ENCODE measurements around the gene U2AF1L4.

Gene U2AF1L4, protein sequence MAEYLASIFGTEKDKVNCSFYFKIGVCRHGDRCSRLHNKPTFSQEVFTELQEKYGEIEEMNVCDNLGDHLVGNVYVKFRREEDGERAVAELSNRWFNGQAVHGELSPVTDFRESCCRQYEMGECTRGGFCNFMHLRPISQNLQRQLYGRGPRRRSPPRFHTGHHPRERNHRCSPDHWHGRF

DNA sequence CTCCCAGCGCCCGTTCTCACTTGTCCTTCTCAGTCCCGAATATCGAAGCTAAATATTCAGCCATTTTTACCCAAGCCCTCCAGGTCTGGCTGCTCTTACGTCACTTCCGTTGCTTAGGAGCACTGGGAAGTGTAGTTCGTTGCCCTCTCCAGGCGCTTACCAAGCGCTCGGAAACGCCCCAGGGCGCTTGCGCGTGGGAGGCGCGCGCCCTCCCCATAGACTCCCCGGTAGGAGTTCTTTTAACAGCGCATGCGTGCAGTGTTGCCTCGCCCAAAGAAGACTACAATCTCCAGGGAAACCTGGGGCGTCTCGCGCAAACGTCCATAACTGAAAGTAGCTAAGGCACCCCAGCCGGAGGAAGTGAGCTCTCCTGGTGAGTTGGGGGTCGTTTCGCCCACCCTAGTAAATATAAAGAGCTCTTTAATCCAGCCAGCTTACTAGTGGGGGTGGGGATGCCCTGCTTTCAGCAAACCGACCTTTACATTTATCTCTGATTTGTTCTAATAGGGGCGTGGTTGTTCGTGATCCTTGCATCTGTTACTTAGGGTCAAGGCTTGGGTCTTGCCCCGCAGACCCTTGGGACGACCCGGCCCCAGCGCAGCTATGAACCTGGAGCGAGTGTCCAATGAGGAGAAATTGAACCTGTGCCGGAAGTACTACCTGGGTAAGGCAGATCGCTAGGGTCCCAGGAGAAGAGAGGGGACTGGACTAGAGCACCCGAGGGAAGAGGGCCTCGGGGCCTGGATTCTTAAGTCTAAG lies at the start of gene U2AF1L4, which contains the start of gene PSENEN:
U2AF1L4 (minus strand) TSS at position 91 of the 759 bp plus-strand sequence; CDS start at position 64, 27 bp downstream.
PSENEN (plus strand) TSS at position 324 of the 759 bp plus-strand sequence; CDS start at position 604, 280 bp downstream.
- Mint-ChIP-seq H3K4me1 (peaks cover 35 to 70% of the 10 kb centered on the region in 2 donors), H3K9me3 (peaks cover 0 to 1% of the 10 kb centered on the region in 2 donors), H3K27ac (peak within 1 kb of the TSS; percentile 100), H3K36me3 (peaks cover 30 to 39% of the 10 kb centered on the region in 2 donors), H3K4me3 (peak within 1 kb of the TSS; percentile 96 to 98), H3K27me3 (no peaks in the 10 kb centered on the region)
- ATAC-seq (replicated peaks): peak; percentile 49 to 55
- DNase-seq: peak; percentile 98

- DNase-seq (no peak), ATAC-seq (replicated peaks) (peak in 1 of 2 donors; percentile 46)
- Mint-ChIP-seq H3K27ac (peak overlapping the region; percentile 52), H3K27me3 (peaks cover 32 to 50% of the 10 kb centered on the region in 2 donors), H3K36me3 (no peaks in the 10 kb centered on the region), H3K4me1 (peaks cover 7 to 11% of the 10 kb centered on the region in 2 donors), H3K4me3 (no peak overlapping the region), H3K9me3 (no peaks in the 10 kb centered on the region)
Observed at GRCh38 chr19:35793381-35794165, 48.4 kb upstream of the U2AF1L4 start.

DNA sequence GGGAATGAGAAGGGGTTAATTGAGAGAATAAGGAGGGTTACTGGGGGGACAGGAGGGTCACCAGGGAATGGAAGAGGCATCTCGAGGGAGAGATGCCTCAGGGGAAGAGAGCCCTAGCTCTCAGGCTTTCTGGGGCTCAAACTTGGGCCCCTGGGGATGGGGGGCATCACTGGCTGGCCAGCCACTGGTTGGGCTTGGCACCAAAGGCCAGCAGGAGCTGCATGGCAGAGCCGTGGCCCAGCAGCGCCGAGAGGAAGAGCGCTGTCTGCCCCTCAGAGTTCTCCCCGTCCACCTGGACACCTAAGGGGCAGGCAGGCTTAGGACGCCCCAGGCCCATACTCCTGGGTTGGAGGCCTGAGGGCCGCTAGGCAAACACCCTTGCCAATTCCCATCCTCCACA lies 47.7 kb upstream of the U2AF1L4 start:
- H3K27me3 Mint-ChIP-seq: peaks cover 28 to 44% of the 10 kb centered on the region in 2 donors
- no peaks in the 10 kb centered on the region for H3K36me3 Mint-ChIP-seq
- DNase-seq: no peak
- H3K4me3 Mint-ChIP-seq: no peak overlapping the region
- H3K4me1 Mint-ChIP-seq: peaks cover 8 to 11% of the 10 kb centered on the region in 2 donors
- ATAC-seq (replicated peaks): no peak
- no peak overlapping the region for H3K27ac Mint-ChIP-seq
- no peaks in the 10 kb centered on the region for H3K9me3 Mint-ChIP-seq

- peaks cover 7 to 8% of the 10 kb centered on the region in 2 donors for H3K4me1 Mint-ChIP-seq
- DNase-seq (no peak), ATAC-seq (replicated peaks) (no peak)
- no peaks in the 10 kb centered on the region for H3K36me3 Mint-ChIP-seq
- peak overlapping the region; percentile 57 for H3K27ac Mint-ChIP-seq
- peaks cover 26 to 39% of the 10 kb centered on the region in 2 donors for H3K27me3 Mint-ChIP-seq
- H3K4me3 Mint-ChIP-seq: no peak overlapping the region
- no peaks in the 10 kb centered on the region for H3K9me3 Mint-ChIP-seq
Observed at GRCh38 chr19:35792312-35792711, 47.1 kb upstream of the U2AF1L4 start.

DNA sequence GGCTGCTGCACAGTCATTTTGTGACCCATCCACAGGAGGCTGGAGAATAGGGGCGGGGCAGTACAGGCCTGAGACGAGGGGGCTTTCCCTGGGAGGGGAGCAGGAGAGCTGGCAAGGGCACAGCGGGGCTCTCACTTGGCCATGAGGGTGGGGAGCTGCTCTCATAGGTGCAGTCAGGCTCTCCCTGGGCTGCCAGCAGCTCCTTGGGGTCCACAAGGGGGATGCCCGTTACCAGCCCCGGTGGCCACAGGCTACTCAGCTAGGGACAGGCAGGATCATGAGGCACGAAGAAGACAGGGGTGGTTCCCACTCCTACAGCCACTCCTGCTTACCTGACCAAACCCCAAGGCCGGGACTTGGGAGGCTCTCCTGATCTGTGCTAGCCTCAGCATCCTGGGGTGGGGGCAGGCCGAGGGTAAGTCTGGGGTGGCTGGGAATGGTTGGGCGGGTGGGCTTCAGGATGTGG lies 46.6 kb upstream of the U2AF1L4 start:
- DNase-seq (no peak), ATAC-seq (replicated peaks) (no peak)
- peaks cover 3 to 4% of the 10 kb centered on the region in 2 donors for H3K4me1 Mint-ChIP-seq
- no peak overlapping the region for H3K4me3 Mint-ChIP-seq
- H3K36me3 Mint-ChIP-seq: no peaks in the 10 kb centered on the region
- H3K27ac Mint-ChIP-seq: no peak overlapping the region
- peaks cover 21 to 34% of the 10 kb centered on the region in 2 donors for H3K27me3 Mint-ChIP-seq
- no peaks in the 10 kb centered on the region for H3K9me3 Mint-ChIP-seq

DNA sequence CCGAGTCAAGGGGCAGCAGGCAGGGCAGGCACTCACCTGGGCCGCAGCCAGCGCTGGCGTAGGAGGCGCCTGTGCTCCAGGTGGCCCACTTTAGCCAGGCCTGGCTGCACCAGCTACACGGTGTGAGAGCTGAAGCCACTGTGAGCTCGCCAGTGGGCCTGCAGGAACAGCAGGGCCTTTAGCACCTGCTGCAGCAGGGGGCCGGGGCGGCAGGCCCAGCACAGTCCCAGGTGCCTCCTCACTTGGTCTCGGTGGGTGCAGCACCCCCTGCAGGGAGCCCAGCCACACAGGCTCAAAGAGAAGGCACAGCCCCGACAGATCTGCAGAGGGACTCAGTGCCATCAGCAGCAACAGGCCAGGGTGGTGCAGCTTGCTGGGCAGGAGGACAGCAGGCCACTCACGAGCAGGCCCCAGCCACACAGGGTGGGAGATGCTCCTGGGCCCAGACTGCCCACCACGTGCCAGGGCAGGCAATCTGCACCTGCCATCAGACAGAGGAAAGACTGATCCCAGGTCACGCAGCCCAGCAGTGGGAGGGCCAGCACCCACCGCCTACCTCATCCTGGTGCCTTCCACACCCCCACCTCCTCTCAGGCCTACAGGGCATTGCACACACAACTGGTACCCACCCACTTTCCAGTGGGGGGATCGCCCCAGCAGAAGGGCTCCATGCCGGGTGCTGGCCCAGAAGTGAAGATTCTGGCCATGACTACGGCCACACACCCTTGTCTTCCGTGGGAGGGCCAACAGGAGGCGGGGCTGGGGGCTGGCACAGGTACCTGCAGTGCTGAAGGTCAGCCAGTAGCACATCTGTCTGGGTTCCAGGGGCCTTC lies 46.0 kb upstream of the U2AF1L4 start:
- no peaks in the 10 kb centered on the region for H3K36me3 Mint-ChIP-seq
- ATAC-seq (replicated peaks) (peak in 1 of 2 donors; percentile 44), DNase-seq (no peak)
- H3K4me1 Mint-ChIP-seq: peaks cover 0 to 1% of the 10 kb centered on the region in 2 donors
- no peak overlapping the region for H3K4me3 Mint-ChIP-seq
- no peaks in the 10 kb centered on the region for H3K9me3 Mint-ChIP-seq
- H3K27me3 Mint-ChIP-seq: peaks cover 15 to 28% of the 10 kb centered on the region in 2 donors
- H3K27ac Mint-ChIP-seq: no peak overlapping the region

GRCh38 chr19:35789978-35790944 lies 45.0 kb upstream of the U2AF1L4 start:
- peaks cover 11 to 22% of the 10 kb centered on the region in 2 donors for H3K27me3 Mint-ChIP-seq
- H3K4me3 Mint-ChIP-seq: no peak overlapping the region
- DNase-seq (no peak), ATAC-seq (replicated peaks) (no peak)
- no peaks in the 10 kb centered on the region for H3K9me3 Mint-ChIP-seq
- peaks cover 0 to 1% of the 10 kb centered on the region in 2 donors for H3K4me1 Mint-ChIP-seq
- no peak overlapping the region for H3K27ac Mint-ChIP-seq
- no peaks in the 10 kb centered on the region for H3K36me3 Mint-ChIP-seq

GRCh38 chr19:35789195-35789977 lies 44.2 kb upstream of the U2AF1L4 start:
- no peak for DNase-seq
- Mint-ChIP-seq H3K27ac (no peak overlapping the region), H3K9me3 (no peaks in the 10 kb centered on the region), H3K4me3 (no peak overlapping the region), H3K27me3 (peaks cover 11 to 22% of the 10 kb centered on the region in 2 donors), H3K36me3 (no peaks in the 10 kb centered on the region), H3K4me1 (peaks cover 0 to 1% of the 10 kb centered on the region in 2 donors)
- no peak for ATAC-seq (replicated peaks)

DNA sequence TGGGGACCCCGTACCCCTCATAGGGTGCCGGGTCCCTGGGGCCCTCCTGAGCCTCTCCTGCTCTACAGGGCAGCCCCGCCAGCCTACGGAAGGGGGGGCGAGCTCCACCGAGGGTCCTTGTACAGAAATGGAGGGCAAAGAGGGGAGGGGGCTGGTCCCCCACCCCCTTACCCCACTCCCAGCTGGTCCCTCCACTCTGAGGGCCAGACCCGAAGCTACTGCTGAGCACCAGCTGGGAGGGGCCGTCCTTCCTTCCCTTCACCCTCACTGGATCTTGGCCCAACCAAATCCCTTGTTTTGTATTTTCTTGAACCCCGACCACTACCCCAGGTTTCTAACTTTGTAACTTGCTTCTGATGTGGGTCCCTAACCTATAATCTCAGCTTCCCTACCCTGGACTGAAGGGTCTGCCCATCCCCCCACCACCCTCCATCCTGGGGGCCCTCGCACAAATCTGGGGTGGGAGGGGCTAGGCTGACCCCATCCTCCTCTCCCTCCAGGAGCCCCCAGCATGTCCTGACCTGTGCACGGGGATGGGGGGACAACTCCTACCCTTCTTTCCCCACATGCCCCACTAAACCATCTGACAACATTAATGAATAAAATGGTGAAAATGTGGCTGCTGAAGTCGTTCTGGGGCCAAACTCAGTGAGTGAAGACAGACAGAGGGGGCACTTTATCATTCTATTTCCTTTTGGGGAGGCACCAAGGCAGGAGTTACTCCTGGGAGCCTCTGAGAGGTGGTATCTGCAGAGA lies 43.2 kb upstream of the U2AF1L4 start:
- H3K4me3 Mint-ChIP-seq: no peak overlapping the region
- no peak for DNase-seq
- H3K36me3 Mint-ChIP-seq: no peaks in the 10 kb centered on the region
- no peak for ATAC-seq (replicated peaks)
- peaks cover 2% of the 10 kb centered on the region in 2 donors for H3K4me1 Mint-ChIP-seq
- no peak overlapping the region for H3K27ac Mint-ChIP-seq
- H3K27me3 Mint-ChIP-seq: peaks cover 7 to 15% of the 10 kb centered on the region in 2 donors
- H3K9me3 Mint-ChIP-seq: no peaks in the 10 kb centered on the region

DNA sequence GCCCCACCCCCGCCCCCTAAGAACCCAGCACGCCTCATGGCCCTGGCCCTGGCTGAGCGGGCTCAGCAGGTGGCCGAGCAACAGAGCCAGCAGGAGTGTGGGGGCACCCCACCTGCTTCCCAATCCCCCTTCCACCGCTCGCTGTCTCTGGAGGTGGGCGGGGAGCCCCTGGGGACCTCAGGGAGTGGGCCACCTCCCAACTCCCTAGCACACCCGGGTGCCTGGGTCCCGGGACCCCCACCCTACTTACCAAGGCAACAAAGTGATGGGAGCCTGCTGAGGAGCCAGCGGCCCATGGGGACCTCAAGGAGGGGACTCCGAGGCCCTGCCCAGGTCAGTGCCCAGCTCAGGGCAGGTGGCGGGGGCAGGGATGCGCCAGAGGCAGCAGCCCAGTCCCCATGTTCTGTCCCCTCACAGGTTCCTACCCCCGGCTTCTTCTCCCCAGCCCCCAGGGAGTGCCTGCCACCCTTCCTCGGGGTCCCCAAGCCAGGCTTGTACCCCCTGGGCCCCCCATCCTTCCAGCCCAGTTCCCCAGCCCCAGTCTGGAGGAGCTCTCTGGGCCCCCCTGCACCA lies 42.1 kb upstream of the U2AF1L4 start:
- Mint-ChIP-seq H3K36me3 (no peaks in the 10 kb centered on the region), H3K4me1 (peaks cover 4% of the 10 kb centered on the region in 2 donors), H3K27me3 (peaks cover 1 to 8% of the 10 kb centered on the region in 2 donors), H3K4me3 (no peak overlapping the region), H3K27ac (no peak overlapping the region), H3K9me3 (no peaks in the 10 kb centered on the region)
- no peak for DNase-seq
- ATAC-seq (replicated peaks): no peak

All from stimulated activated naive B cell treated with anti-CD40 and anti-IgM and Interleukin-4, amounts not matched to agents 10 μg/mL and 1 μg/mL and 100 μg/mL, for 72 hours (primary cell).